CD4-positive, alpha-beta T cell treated with Interleukin-12 subunit alpha and Interleukin-12 subunit beta, for 1 hour (primary cell): ENCODE results near the gene FBRSL1.

ENCODE experiments used
- DNase-seq: peaks from one replicate; pipeline ENCODE4 v3.0.0-alpha.2; 2020

FBRSL1 gene

DNA sequence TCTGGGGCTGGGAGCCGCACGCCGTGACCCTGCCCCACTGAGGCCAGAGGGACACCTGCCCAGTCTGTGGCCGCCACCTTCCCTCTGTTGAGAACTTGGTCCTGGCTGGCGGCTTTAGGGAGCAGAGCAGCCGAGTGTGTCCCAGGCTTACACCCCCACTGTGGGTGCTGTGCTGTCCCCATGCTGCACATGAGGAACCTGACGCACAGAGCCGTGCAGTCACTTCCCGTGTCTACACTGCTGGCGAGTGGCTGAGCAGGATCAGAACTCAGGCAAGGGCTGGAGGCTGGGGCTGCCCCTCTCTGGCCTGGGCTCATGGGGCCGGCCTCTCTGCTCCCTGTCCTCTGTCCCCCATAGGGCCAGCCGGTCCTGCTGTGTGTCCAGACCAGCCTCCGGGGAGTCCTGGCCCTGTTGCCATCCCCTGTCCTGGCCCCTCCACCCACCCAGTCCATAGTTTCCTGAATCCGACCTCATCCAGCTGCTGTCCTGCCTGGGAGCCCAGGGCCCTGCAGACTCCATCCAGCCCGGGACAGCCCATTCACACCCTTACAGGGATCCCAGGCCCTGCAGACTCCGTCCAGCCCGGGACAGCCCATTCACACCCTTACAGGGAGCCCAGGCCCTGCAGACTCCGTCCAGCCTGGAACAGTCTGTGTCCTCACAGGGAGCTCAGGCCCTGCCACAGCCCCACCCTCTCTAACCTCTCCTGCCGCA, 10.3 kb downstream of the FBRSL1 start:
- DNase-seq, result no peak

DNA sequence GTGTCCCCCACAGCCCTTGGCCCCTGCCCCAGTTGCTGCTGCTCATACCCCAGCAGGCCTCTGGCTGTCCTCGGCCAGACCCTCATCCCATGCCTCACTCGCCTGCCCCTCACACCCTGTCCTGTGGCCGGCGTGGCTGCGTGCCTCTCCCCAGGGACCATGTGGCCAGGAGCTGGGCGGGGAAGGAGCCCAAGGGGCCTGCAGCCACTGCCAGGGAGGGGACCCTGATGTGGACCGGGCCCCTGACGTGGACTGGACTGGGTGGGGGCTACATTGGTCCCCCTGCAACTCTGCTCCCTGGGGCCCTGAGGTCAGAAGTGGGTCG, 10.9 kb downstream of the FBRSL1 start:
- DNase-seq, result no peak

DNA sequence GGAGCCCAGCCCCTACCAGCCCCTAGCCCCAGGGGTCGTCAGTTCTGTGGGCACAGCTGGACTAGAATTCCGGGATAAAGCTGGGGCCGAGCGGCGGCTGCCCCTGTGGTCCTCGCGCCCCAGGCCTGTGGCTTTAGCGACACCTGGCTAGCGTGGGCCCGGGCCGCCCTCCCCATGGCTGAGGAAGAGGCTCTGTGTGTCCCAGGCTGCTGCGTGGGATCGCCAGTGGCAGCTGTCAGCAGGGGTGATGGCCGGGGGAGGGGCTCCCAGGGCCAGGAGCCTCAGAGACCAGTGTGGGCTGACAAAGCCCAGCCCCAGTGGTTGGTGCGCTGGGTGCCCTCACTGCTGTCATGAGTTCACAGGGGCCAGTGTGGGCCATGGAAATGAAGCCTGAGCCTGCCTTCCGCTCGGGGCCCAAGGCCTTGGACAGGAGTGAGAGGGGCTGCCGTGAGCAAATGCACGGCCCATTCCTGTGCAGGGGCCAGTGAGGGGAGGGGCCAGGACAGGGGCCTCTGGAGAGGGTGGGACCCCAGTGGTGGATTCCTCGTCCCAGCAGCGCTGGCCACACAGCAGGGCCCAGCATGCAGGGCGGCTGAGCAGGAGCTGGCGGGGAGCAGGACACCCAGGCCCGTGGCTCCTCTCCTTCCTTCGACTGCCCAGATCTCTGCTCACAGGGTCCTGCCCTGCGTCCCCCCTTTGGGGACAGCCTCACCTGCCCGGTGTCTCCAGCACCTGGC, 11.4 kb downstream of the FBRSL1 start:
- DNase-seq, result no peak

DNA sequence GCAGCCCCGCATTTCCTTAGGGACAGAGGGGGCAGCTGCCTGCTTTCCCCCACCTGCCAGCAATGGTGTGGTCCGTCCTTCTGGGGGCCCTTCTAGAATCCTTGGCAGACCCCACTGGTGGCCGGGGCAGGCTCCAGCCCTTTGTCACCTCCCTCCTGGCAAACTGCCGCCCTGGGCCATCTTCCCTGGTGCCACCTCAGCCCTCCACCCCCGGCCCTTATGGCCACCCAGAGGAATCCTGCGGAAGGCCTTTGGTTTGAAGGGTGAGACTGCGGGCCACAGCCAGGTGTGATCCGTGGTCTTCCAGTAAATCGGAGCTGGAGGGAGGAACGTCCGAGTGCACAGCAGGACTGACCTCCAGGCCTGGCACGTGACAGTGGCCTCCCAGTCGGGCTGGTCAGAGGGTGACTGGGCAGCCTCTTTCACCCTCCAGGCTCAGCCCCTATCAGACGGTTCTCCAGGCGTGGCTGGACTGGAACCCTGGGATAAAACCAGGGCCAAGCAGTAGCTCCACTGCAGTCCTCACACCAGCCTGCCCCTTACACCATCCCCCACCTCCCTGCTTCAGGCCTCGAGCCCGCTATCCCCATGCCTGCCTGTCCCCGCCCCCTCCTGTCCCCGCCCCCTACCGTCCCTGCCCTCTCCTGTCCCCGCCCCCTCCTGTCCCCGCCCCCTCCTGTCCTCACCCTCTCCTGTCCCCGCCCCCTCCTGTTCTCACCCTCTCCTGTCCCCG, 12.4 kb downstream of the FBRSL1 start:
- peak; percentile 19 for DNase-seq

DNA sequence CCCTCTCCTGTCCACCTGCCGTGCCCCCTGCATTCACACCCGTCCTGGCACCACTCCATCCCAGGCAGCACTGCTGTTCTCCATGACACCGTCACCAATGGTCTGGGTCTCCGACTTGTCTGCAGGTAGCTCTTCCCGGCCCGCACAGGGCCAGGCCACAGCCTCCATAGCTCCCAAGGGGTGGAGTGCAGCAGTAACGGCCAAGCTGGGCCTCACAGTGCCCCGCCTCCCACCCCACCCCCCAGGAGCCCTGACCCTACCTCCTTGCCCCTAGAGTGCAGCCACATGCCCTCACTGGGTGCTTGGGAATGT, 12.9 kb downstream of the FBRSL1 start:
- no peak for DNase-seq

DNA sequence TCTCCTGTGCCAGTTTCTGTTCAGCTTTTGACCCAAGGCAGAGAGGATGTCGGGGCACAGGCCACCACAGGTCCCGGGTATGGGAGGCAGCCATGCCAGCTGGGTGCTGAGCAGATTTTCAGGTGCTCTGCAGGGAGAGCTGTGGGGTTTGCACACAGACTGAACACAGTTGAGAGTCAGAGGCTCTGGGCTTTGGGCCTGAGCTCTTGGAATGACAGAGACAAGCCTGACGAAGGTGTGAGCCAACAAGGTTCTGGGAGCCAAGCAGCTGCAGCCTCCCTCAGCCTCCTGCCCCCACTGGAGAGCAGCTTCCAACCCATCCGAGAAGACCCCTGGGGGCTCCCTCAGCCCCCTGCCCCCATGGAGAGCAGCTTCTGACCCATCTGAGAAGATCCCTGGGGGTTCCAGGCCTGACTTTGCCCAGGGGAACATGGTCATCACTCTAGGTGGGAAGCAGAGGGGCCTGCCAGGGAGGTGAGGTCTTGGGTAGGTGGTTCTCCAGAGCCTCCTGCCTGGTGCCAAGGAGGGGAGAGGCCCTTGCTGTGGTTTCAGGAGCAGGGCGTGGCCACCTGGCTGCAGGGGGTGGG, 13.8 kb downstream of the FBRSL1 start:
- no peak for DNase-seq

DNA sequence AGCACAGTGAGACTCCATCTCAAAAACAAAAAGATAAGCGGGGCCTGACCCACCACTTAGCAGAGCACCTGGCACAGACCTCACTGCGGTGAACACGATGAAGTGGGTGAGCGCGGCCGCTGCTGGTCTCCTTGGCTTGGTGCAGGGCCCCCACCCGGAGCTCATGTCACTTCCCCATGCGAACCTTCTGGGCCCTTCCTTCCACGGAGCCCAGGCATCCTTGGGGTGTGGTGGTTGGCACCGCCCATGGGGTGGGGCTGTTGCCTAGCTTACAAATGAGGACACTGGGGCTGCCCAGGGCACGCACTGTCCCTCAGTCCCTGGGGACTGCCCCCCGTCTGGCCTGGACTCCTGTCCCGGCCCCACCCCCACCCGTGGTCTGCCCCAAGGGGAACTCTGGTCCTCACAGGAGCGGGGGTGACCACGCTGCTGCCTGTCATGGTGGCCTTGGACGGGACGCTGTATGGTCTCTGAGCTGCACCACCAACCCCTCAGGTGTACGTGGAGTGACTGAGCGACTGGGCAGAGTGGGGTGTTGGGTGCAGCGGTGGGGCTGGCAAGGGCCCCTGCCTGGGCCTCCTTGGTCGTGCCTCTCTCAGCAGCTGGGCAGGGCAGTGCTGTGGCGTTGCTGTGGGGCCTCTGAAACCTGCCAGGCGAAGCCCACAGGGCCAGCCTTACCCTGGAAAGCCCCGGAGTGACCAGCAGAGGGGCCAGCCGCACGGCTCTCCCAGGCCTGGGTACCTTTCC, 15.3 kb downstream of the FBRSL1 start:
- DNase-seq, result no peak

DNA sequence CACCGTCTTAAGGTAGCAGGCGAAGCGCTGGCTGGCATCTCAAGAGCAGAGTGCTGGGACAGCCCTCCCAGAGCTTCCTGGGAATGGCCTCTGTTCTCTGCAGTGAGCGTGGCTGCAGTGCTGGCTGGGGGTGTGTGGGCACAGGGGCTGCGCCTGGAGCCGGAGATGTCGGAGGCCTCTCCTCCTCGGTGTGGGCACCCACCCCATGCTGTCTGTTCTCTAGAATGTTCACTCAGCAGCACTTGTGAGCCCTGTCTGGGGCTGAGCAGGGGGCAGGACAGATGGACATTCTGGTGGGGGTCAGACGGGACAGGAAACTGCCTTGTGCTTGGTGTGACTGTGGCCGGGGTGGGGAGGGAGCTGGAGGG, 15.9 kb downstream of the FBRSL1 start:
- DNase-seq, result no peak

DNA sequence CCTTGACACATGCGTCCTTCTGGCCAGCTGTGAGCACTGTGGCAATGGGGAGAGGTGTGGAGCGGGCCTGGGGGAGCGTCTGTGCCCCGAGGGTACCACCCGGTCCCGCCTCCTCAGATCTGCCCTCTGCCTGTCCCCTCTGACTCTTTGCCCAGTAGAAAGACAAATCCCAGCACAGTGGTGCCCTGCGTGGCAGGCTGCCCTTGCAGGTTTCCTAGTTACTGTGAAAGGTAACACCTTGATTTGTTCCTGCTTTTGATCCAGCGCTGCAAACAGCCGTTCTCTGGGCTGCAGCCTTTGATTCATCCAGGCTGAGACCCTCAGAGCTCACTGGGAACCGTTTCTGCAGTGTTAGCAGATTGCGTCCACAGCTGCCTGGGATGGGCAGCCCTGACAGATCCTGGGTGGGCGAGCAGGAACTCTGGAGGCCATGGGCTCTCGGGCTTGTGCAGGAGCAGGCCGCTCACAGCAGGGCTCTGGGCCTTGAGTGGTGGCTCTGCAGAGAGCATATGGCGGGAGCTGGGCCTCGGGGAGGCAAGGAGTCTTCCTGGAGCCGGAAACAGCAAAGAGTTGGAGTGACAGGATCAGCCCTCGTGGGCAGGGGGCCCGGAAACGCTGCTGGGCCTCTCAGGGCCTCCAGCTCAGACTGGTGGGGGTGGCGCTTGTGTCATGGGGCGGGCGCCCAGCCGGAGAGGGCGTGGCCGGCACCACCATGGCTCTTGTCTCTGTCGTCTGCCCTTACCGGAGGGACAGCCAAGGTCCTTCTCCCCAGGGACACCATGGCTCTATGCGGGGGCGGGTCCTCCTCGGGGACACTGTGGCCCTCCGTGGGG, 16.6 kb downstream of the FBRSL1 start:
- peak; percentile 55 for DNase-seq

DNA sequence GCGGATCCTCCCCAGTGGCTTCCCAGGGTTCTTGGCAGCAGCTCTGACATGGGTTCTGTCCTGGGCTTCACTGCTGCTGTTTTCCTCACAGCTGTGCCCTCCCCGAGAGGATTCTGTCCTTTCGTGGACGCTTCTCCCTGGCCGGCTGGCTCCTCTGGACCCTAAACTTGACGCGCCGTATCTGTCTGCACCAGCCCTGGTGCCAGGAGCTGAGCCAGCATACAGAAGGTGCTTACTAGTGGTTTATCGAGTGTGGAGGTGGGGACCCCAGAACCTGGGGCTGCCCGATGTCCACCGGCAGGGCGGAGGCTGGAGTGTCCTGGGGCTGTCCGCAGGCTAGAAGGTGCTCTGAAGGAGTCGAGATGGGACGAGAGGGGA, 17.2 kb downstream of the FBRSL1 start:
- DNase-seq, result no peak

DNA sequence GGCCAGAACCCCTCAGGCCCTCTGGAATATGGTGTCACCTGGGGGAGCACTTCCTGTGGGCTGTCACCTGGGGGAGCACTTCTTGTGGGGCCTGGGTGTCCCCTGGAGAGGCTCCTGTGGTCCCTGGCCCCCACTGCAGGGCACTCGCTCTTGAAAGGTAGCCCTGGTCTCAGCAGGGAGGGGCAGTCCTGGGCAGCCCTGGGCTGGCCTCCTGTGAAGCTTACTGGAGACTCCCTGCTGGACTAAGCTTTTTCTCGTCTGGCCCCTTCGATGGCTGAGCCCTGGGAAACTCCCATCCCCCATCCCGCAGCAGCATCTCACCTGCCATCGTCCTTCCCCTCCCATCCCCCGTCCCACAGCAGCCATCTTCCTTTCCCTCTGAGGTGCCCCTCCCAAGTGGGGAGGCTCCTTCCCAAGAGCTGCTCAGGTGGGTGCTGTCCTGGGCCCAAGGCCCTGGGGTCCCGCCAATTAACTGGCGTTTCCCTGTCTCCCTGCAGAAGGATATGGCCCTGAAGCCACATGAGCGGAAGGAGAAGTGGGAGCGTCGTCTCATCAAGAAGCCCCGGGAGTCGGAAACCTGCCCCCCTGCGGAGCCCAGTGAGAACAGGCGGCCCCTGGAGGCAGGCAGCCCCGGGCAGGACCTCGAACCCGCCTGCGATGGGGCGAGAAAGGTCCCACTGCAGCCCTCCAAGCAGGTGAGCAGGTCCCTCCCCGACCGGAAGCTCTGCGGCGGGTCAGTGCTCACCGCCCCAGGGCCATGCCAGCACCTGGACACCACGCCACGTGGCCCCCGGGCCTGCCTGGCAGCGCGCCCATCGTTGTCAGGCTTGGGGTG, 17.9 kb downstream of the FBRSL1 start:
- no peak for DNase-seq

DNA sequence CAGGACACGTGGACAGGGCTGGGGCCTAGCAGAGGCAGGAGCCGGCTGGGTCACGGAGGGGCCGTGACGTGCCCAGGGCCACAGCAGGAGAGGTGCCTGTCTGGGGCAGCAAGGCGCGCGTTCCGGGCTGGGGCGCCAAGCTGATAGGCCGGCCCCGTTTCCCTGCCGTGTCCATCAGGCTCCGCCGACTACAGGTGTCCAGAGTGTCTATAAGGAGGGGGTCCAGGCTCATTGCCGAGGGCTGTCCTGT, 18.5 kb downstream of the FBRSL1 start:
- no peak for DNase-seq

DNA sequence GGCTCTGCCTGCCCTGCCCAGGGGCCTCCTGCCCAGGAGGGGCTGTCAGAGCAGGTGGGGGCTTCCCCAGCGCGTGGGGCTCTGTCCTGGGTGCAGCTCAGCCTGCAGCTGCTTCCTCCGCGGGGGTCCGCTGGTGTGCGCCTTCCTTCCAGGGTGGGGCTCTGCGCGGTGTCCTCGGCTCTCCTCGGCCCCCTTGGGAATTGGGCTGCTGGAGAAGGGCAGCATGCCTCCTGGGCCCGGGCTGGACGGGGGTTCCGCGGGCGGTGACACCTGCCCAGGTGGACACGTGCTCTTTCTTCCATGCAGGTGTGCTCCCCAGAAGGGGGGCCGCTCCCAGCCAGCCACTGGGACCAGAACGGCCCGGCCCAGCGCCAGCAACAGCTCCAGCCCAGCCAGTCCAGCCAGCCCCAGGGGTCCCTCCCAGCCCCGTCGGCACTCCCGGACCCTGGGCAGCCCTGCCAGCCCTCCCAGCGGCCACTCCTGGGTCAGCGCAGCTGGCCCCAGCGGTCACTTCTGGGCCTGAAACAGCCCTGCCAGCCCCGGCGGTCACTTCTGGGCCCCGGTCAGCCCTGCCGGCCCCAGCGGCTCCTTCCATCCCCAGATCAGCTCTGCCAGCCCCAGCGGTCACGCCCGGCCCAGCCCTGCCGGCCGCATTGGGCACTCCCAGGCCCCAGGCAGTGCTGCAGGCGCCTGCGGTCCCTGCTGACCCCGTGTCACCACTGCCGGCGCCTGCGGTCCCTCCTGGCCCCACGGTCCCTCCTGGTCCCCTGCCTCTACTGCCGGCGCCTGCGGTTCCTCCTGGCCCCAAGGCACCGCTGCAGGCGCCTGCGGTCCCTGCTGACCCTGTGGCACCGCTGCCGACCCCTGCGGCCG, 19.1 kb downstream of the FBRSL1 start:
- no peak for DNase-seq

DNA sequence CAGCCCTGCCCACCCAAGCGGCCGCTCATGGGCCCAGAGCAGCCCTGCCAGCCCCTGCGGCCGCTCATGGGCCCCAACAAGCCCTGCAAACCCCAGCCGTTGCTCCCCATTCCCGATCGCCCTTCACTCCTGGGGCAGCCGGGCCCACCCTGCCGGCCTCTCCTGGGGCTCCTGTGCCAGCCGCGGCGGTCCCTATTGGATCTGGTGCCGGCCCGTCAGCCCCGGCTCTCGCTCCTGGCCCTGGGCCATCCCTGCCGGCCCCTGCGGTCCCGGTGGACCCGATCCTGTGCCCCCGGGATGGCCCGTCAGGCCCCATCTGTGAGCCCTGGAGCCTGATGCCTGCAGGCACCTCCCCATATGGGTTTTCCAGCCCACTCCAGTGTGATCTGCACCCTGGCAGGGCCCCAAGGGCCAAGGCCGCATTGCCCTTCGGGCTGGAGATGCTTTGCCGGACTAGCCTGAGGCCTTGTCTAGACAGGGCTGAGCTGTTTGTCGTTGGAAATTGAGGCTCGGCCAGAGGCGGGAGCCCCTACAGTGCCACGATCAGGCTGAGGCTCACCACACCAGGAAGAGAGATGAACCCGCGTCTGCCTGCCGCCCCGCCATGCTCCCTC, 20.3 kb downstream of the FBRSL1 start:
- no peak for DNase-seq

DNA sequence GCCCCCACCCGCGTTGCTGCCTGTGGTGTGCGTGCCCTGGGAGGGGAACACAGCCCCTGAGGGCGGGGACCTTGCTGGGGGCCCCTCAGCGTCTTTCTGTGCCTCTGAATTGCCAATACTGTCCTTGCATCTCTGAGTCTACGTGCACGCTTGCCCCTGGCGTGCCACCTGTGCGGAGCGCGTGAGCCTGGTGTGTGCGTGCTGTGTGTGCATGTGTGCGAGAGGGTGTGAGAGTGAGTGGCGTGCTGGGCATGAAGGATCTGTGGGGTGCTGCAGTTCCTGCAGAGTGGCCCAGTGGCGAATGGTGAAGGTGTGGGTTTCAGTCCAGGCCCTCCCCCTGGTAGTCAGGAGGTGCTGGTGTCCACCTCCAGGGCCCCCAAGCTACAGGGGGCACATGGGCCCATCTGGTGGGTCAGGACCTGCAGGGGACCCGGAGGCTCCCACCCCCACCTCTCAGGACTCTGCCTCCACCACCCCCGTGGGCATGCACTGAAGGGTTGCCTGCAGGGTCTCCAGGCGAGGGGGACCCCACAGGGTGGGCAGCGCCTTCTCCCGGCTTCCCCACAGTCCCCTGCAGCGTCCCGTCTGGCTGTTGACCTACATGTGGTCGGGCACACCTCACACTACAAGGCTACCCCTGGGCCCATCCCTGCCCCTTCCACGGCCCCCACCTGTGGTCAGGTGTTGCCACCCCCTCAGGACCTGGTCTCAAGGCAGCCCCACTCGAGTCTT, 21.0 kb downstream of the FBRSL1 start:
- no peak for DNase-seq

DNA sequence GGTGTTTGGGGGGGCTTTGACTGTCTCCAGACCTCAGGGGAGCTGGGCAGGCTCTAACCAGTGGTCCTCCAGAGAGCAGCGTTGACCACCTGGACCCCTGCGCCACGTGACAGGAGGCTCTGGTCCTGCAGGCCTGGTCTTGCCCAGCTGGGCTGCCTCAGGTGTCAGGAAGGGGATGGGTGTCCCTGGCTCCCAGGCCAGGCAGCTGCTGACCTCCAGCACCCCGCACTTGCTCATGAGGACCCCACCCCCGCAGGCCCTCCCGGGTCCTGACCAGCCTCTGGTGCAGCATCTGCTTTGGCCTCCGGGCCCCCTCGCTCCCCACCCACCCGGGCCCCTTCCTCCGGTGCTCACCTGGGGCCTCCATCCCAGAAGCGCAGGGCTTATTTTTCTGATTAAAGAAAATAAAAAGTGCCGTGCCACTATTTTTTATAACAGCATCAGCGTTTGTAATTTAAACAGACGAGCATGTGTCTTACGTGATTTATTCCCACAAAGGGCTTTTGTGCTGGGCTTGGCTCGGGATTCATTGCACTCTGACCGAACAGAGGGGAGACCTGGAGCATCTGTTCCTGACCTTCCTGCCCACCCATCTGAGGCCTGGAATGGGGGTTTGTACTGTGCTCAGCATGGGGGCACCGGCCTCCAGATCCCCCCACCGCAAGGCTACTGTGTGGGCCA, 21.7 kb downstream of the FBRSL1 start:
- DNase-seq, result no peak

DNA sequence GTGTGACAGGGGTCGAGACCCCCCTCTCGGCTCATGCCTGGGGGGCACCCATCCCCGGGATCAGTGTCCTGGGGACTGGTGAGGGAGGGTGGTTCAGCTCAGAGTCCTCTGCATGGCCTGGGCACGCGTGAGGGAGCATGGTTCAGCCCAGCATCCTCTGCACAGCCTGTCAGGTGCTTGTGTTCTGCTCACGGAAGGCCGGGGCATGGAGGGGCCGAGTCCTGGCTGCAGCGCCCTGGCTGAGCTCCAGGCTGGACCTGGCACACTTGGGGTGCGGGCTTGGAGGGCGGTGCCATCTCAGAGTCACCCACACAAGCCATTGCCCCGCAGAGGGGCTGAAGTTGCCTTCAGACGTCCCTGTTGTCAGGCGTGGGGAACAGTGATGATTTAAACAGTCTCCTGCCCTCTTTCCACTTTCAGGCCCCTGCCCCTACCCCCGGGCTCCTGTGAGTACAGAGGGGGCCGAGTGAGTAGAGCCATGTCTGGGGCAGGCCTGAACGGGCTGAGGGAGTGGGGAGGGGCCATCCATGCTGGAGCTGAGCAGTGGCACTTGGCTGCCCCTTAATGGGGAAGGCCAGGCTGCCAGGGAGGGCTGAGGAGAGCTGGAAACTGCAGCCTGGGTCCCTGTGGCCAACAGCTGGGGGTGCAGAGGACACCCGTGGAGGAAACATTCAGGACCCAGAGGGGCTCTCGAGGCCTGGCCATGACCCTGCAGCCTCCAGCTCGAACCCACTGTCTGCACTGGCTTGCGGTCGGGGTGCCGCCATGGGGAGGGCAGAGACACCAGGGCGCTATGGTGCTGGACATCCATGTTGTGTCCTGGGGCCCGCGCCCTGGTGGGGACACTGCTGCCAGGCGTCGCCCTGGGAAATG, 22.5 kb downstream of the FBRSL1 start:
- no peak for DNase-seq

DNA sequence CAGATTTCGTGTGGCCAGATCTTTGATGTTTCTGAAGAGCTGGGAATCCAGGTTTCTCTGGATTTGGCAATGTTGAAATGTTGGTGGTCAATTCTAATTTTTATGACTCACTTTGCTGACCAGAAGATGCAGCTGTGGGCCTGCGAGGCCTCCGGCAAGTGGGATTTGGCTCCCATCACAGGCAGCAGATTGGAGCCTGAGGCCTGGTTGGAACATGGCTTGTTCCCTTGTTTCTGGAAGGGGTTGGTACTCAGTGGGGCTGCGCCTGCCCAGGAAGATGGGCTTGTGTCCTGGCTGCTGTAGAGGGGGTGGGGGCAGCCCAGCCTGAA, 23.1 kb downstream of the FBRSL1 start:
- DNase-seq, result no peak
